CD4-positive, alpha-beta T cell (primary cell): ENCODE results near the gene NDUFAF7. TPM values are rescaled to one million over a fixed set of nuclear protein-coding genes. Genes with fewer than 3 reads are reported as not detected.

ENCODE experiments used
- ATAC-seq: fragments of 200-7000 bp; cut with Tn5 transposase; one replicate; pipeline ENCODE4 v1.10.0; 2022; ENCODE audit warnings: mild to moderate bottlenecking; ENCODE audit not compliant: poor library complexity
- CTCF ChIA-PET: fragments of 350-600 bp; sonication (Branson Sonifier 250); formaldehyde crosslinking; loops from one replicate; lab custom pipeline; 2021; ENCODE audit warnings: antibody characterized with exemption, inconsistent platforms; lab: Charles Lee
- POLR2A ChIA-PET: fragments of 350-600 bp; sonication (Branson Sonifier 250); formaldehyde crosslinking; loops from one replicate; lab custom pipeline; 2021; ENCODE audit warnings: antibody characterized with exemption, inconsistent platforms; lab: Charles Lee
- DNase-seq, 14 experiments: peaks; one replicate each; pipeline ENCODE4 v3.0.0-alpha.2; 2013 to 2020; ENCODE audit warnings: mixed read lengths in 2 of 14
- H3K27ac ChIP-seq, 2 donors: one replicate each; pipeline versions ENCODE4 v1.5.1 to v1.7.0; 2013; ENCODE audit warnings: low read length in 2 of 2, low read depth in 1 of 2, mild to moderate bottlenecking in 1 of 2
- H3K27me3 ChIP-seq, 2 experiments: 1 replicate in 1 of 2; 2 replicates in 1 of 2; pipeline versions ENCODE4 v1.6.1 to v1.7.0; 2013; ENCODE audit warnings: low read length in 2 of 2, control low read depth in 1 of 2, mild to moderate bottlenecking in 1 of 2, moderate library complexity in 1 of 2; ENCODE audit not compliant: insufficient read depth in 2 of 2, control insufficient read depth in 1 of 2
- H3K36me3 ChIP-seq: one replicate; pipeline ENCODE4 v1.6.1; 2013; ENCODE audit warnings: low read length, control low read depth; ENCODE audit not compliant: insufficient read depth
- H3K4me1 ChIP-seq: one replicate; pipeline ENCODE4 v1.6.1; 2013; ENCODE audit warnings: low read length, control low read depth; ENCODE audit not compliant: insufficient read depth
- H3K4me3 ChIP-seq: one replicate; pipeline ENCODE4 v1.5.1; 2013; ENCODE audit warnings: mild to moderate bottlenecking, low read length, moderate library complexity
- H3K9me3 ChIP-seq, 2 experiments: 1 replicate in 1 of 2; 2 replicates in 1 of 2; pipeline versions ENCODE4 v1.6.1 to v1.7.0; 2013; ENCODE audit warnings: low read length in 2 of 2, mild to moderate bottlenecking in 2 of 2, control low read depth in 1 of 2, moderate library complexity in 1 of 2; ENCODE audit not compliant: control insufficient read depth in 1 of 2, insufficient read depth in 1 of 2
- H3K27ac Mint-ChIP-seq: one replicate; pipeline ENCODE4 v1.8.0; 2020; ENCODE audit warnings: mixed read lengths
- H3K27me3 Mint-ChIP-seq: one replicate; pipeline ENCODE4 v1.8.0; 2021; ENCODE audit warnings: mixed read lengths
- H3K36me3 Mint-ChIP-seq: one replicate; pipeline ENCODE4 v1.8.0; 2021; ENCODE audit warnings: low read depth, mixed read lengths
- H3K4me1 Mint-ChIP-seq: one replicate; pipeline ENCODE4 v1.8.0; 2021; ENCODE audit warnings: low read depth, mixed read lengths
- H3K4me3 Mint-ChIP-seq: one replicate; pipeline ENCODE4 v1.8.0; 2020; ENCODE audit warnings: mild to moderate bottlenecking, mixed read lengths
- H3K9me3 Mint-ChIP-seq: one replicate; pipeline ENCODE4 v1.8.0; 2020; ENCODE audit warnings: mixed read lengths
- CTCF ChIP-seq: fragments of 200-600 bp; IDR thresholded peaks from one replicate; pipeline ENCODE4 v1.8.0; 2022; ENCODE audit warnings: antibody characterized with exemption, mild to moderate bottlenecking
- intact Hi-C, 2 experiments: fragments of 100-400 bp; cut with DNase I in 1 of 2; cut with micrococcal nuclease in 1 of 2; formaldehyde crosslinking; loops; one replicate each; pipeline versions ENCODE4 v1.15.1 to v1.9.0; 2023 to 2025; cut with DNase I, micrococcal nuclease
- total RNA-seq, 174 experiments: library from RNA in 2 of 174; stranded (reverse) in 2 of 174; gene quantifications; one replicate each; pipeline ENCODE4 v1.2.3 and lab custom pipeline; 2021 to 2026

NDUFAF7 gene
- total RNA-seq, 2 experiments from 2014 or later, result 21.4 to 24.1 TPM

- Mint-ChIP-seq H3K36me3 (peaks cover 93% of the 10 kb centered on the region), H3K4me3 (no peak overlapping the region), H3K4me1 (peaks cover 22% of the 10 kb centered on the region), H3K27ac (no peak overlapping the region), H3K9me3 (no peaks in the 10 kb centered on the region), H3K27me3 (no peaks in the 10 kb centered on the region)
- intact Hi-C loops, result no loop called here
- CTCF ChIA-PET, result interaction anchor here (2.3 kb wide), 1 partner anchor 9 kb away, joined by 6 read pairs; no protein-coding TSS in a partner anchor
- H3K9me3 ChIP-seq, result no peaks in the 10 kb centered on the region
- ATAC-seq, result no peak
- POLR2A ChIA-PET, result no interaction called here
- no peak for DNase-seq
- peaks cover 5% of the 10 kb centered on the region for H3K4me1 ChIP-seq
- H3K36me3 ChIP-seq, result peaks cover 85% of the 10 kb centered on the region
- no peak for TF ChIP-seq CTCF
- no peak overlapping the region for H3K4me3 ChIP-seq
- no peaks in the 10 kb centered on the region for H3K27me3 ChIP-seq
- no peak overlapping the region for H3K27ac ChIP-seq
These were observed 14.7 kb downstream of the NDUFAF7 start for GRCh38 chr2:37246205-37246604.

GRCh38 chr2:37250869-37251740 lies 19.6 kb downstream of the NDUFAF7 start:
- Histone ChIP-seq H3K36me3 (peaks cover 89% of the 10 kb centered on the region), H3K4me1 (no peaks in the 10 kb centered on the region), H3K9me3 (no peaks in the 10 kb centered on the region), H3K4me3 (no peak overlapping the region), H3K27me3 (no peaks in the 10 kb centered on the region), H3K27ac (no peak overlapping the region)
- no peaks in the 10 kb centered on the region for H3K27me3 Mint-ChIP-seq
- no peak for DNase-seq
- no peaks in the 10 kb centered on the region for H3K4me1 Mint-ChIP-seq
- H3K9me3 Mint-ChIP-seq, result no peaks in the 10 kb centered on the region
- TF ChIP-seq CTCF, result no peak
- H3K4me3 Mint-ChIP-seq, result no peak overlapping the region
- no peak overlapping the region for H3K27ac Mint-ChIP-seq
- no peak for ATAC-seq
- ChIA-PET POLR2A (no interaction called here), CTCF (no interaction called here)
- intact Hi-C loops, result no loop called here
- H3K36me3 Mint-ChIP-seq, result peaks cover 91% of the 10 kb centered on the region

GRCh38 chr2:37262522-37262921 lies 31.1 kb downstream of the NDUFAF7 start:
- no peak for DNase-seq
- POLR2A ChIA-PET, result no interaction called here
- no peak overlapping the region for H3K4me3 ChIP-seq
- H3K27ac ChIP-seq, result no peak overlapping the region
- H3K27me3 Mint-ChIP-seq, result no peaks in the 10 kb centered on the region
- H3K4me1 Mint-ChIP-seq, result no peaks in the 10 kb centered on the region
- no peak overlapping the region for H3K27ac Mint-ChIP-seq
- no peak overlapping the region for H3K4me3 Mint-ChIP-seq
- intact Hi-C loops, result no loop called here
- peaks cover 22% of the 10 kb centered on the region for H3K36me3 ChIP-seq
- no peak for TF ChIP-seq CTCF
- no peaks in the 10 kb centered on the region for H3K4me1 ChIP-seq
- peaks cover 61% of the 10 kb centered on the region for H3K36me3 Mint-ChIP-seq
- ATAC-seq, result no peak
- CTCF ChIA-PET, result interaction anchor here (0.6 kb wide), 1 partner anchor 27 kb away, joined by 5 read pairs; no protein-coding TSS in a partner anchor
- H3K27me3 ChIP-seq, result no peaks in the 10 kb centered on the region
- H3K9me3 Mint-ChIP-seq, result no peaks in the 10 kb centered on the region
- no peaks in the 10 kb centered on the region for H3K9me3 ChIP-seq
